ENCODE results near the gene CCNJL.

- no peak for TF ChIP-seq EP300 (IDR thresholded peaks at IDR 0.05)
- no peak for TF ChIP-seq CTCF (IDR thresholded peaks at IDR 0.05)
- TF ChIP-seq POLR2A (IDR thresholded peaks at IDR 0.05): no peak
Observed at GRCh38 chr5:160324886-160325285, 12.5 kb upstream of the CCNJL start.
